GM18507 (cell line): ENCODE data around the gene GNAT2.
"Not testable (repeated sequence)": the region's sequence is repeated elsewhere in the genome, so short reads cannot be mapped to it uniquely, and the experiment has no call there.

ENCODE experiments used
- DNase-seq: peaks from one replicate; pipeline ENCODE4 v3.0.0; 2011; ENCODE audit warnings: low read depth; ENCODE audit not compliant: insufficient read length; ENCODE audit errors: extremely low spot score
- FAIRE-seq: peaks from 2 replicates; lab custom pipeline; 2011; peaks lifted over from hg19 to GRCh38; lab: Jason Lieb, UNC

Gene GNAT2

GRCh38 chr1:109619576-109620400 lies at the start of gene GNAT2, which contains the start of gene AMPD2:
GNAT2 (minus strand) TSS chr1:109619616; CDS start chr1:109612870, 6,746 bp downstream.
AMPD2 (plus strand) TSS chr1:109619837; CDS start chr1:109621176, 1,339 bp downstream.
- FAIRE-seq (peak; percentile 68), DNase-seq (peak; percentile 81)

GRCh38 chr1:109668123-109668775 lies 48.8 kb upstream of the GNAT2 start:
- DNase-seq = no peak
- no peak for FAIRE-seq

GRCh38 chr1:109667452-109668122 lies 48.2 kb upstream of the GNAT2 start, which contains the start of gene GSTM2:
GSTM2 (plus strand) TSS chr1:109668057; CDS start chr1:109668116, 59 bp downstream.
- FAIRE-seq (peak; percentile 29), DNase-seq (no peak)

GRCh38 chr1:109664671-109665070 lies 45.3 kb upstream of the GNAT2 start:
- no peak for FAIRE-seq
- DNase-seq = no peak

DNA sequence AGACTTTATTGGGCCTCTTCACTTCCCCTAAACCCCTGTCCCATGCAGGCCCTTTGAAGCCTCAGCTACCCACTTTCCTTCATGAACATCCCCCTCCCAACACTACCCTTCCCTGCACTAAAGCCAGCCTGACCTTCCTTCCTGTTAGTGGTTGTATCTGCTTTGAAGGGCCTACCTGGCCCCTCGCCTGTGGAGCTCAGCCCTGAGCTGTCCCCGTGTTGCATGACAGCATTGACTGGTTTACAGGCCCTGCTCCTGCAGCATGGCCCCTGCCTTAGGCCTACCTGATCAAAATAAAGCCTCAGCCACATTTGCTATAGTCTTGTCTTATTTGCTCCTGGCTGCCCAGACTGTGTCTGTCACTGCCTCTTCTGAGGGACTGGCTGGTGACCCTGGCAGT lies 42.0 kb upstream of the GNAT2 start:
- FAIRE-seq (no peak), DNase-seq (no peak)

- FAIRE-seq, DNase-seq: not testable (repeated sequence)
Measured at GRCh38 chr1:109660691-109661026, 41.2 kb upstream of the GNAT2 start.

- DNase-seq (no peak), FAIRE-seq (no peak)
Measured at GRCh38 chr1:109659997-109660690, 40.7 kb upstream of the GNAT2 start.

DNA sequence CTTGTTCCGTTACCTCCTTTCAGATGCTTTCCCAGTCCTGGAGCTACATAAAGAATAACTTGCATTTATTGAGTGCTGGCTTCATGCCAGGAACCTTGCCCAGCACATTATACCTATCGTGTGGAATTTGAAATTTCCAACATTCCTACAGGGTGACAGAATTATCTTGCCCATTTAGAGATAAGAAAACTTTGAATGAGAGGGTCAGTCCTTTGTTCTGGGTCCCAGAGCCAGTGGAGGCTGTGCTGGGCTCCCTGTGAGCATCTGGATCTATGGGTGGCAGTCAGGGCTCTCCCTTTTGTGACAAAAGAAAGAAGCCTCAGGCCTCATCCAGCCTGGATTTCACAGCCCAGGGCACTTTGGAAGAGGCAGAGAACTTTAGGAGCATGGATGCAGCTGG lies 39.7 kb upstream of the GNAT2 start:
- no peak for FAIRE-seq
- no peak for DNase-seq

- no peak for FAIRE-seq
- no peak for DNase-seq
Measured at GRCh38 chr1:109658533-109659042, 39.2 kb upstream of the GNAT2 start.

DNA sequence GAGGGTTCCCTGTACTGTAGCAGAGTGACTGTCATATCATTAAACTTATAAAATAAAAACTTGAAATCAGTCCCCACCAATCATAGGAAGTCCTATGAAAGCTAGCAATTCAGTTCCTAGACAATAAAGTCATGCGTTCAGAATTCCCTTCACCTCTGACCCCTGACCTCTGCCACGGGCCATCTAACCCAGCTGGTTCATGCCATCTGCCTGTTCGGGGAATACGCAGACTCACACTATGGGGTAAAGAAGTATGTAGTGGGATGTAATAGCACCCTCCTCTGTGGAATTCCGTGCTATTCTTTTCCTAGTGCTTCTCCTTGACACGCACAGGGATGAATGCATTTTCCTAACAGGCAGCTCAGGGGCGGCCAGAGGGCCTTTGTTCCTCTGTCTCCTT lies 38.6 kb upstream of the GNAT2 start:
- DNase-seq = no peak
- FAIRE-seq = no peak

- DNase-seq (no peak), FAIRE-seq (no peak)
Measured at GRCh38 chr1:109657395-109657794, 38.0 kb upstream of the GNAT2 start.

DNA sequence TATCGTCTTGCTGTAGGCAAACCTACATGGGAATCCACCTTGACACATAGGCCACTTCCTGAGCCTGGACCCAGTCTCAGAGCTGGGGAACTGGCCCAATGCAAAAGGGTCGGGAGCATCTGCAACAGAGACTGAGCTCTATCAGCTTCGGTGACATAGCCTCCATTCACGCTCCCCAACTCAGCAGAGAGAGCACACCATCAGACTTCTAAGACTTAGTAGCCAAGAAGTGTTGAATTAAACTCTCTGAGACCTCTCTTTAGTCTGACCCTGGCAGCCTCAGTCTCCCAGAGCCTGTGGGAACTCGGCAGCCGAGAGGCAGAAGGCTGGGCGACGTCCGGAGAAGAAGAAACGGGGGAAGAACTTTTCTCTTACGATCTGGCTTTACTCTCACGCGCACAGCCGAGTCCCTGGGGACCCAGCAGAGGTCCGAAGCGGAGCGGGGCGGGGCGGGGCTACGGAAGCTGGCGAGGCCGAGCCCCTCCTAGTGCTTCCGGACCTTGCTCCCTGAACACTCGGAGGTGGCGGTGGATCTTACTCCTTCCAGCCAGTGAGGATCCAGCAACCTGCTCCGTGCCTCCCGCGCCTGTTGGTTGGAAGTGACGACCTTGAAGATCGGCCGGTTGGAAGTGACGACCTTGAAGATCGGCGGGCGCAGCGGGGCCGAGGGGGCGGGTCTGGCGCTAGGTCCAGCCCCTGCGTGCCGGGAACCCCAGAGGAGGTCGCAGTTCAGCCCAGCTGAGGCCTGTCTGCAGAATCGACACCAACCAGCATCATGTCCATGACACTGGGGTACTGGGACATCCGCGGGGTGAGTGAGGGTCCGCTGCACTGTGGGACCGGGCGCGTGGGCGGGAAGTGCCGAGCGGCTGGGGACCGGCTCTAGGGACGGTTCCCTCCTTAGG lies 36.5 kb upstream of the GNAT2 start, which contains the start of gene GSTM4:
GSTM4 (plus strand) TSS at position 485 of the 905 bp plus-strand sequence; CDS start at position 776, 291 bp downstream.
- FAIRE-seq (peak; percentile 86), DNase-seq (peak; percentile 84)

GRCh38 chr1:109654519-109654918 lies 35.1 kb upstream of the GNAT2 start:
- FAIRE-seq = no peak

DNA sequence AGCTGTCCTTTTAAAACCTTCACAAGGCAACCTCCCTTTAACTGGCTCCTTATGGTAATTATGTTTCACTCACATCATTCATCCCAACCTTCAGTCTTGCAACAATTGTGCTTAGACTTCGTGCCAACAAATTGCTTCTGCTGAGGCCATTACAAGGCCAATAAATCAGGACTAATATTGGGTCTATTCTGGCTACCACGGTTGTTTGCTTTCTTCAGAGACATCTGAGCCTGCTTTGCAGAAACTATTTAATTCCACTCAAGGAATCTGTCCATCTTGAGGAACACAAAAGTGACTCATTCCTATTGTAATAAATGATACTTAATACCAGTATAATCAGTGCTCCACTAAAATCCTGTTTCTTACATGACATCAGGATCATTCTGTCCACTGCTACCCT lies 33.9 kb upstream of the GNAT2 start:
- FAIRE-seq (no peak), DNase-seq (no peak)

More at GRCh38 chr1:109654519-109654918, 35.1 kb upstream of the GNAT2 start:
- DNase-seq = no peak

- FAIRE-seq (no peak), DNase-seq (no peak)
Measured at GRCh38 chr1:109652402-109652801, 33.0 kb upstream of the GNAT2 start.

DNA sequence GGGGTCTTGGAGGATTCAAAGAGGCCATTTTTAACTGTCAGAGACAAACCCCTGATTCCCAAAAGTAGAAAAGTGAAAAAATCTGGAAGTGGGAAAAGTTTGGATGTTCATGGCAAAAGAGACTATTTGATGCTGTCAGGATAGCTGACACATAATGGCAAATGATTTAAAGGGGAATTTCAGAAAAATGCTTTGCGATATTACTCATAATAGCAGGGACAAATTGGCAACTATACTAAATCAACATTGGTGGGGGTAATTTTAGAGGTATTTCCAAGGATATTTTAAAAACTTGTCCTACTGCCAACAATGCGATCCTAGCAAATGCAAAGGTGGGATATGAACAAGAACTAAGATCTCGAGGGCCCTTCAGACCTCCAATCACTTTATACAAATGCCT lies 31.2 kb upstream of the GNAT2 start:
- DNase-seq (no peak), FAIRE-seq (no peak)

DNA sequence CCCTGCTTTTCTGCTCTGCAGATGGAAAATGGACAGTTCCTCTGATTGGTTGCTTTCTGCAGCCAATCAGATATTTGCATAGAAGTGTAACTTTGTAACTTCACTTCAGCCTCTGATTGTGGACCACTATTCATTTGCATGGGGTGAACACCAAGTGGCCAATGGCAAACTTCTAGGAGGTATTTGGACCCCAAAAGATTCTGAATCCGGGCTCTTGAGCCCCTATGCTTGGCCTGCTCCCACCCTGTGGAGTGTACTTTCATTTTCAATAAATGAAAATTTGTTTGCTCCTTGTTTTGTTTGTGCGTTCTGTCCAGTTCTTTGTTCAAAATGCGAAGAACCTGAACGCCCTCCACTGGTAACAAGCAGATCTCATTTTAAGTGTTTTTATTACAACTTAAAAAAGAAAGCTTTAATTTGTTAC lies 30.1 kb upstream of the GNAT2 start:
- FAIRE-seq (no peak), DNase-seq (no peak)

DNA sequence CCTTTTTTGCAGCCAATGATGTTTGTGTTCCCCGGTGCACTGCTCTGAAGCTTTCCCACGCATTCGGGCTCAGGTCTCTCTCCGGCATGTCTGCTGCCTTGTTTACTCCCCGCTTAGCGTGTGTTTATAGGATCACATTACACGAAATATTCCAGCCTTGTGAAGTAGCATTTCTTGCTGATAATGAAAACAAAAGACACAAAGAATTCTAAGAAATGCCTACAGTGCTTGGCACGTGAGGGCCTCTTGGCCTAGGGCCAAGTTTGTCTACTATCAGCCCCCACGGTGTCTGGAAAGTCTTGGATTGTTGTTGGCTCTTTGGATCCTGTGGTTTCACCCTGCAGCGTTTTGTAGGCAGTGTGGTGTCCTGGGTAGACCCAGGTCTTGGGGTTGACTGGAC lies 25.3 kb upstream of the GNAT2 start:
- FAIRE-seq (no peak), DNase-seq (no peak)
